HEK293 (cell line): ENCODE measurements around the gene MEI1.

Experiments used
- CTCF ChIA-PET: fragments of 350-600 bp; formaldehyde crosslinking; extraction: SDS; loops from one replicate; lab custom pipeline; 2021; ENCODE audit warnings: antibody characterized with exemption; lab: Yijun Ruan, JAX
- POLR2A ChIA-PET: fragments of 300-600 bp; formaldehyde crosslinking; extraction: SDS; loops from one replicate; lab custom pipeline; 2020; ENCODE audit warnings: antibody characterized with exemption, inconsistent platforms; lab: Yijun Ruan, JAX
- H3K27ac ChIP-seq: fragments of 200-500 bp; sonication (Bioruptor generic); 2 replicates; pipeline ENCODE4 v1.5.1; 2014; ENCODE audit warnings: low read depth, low read length, control low read depth, inconsistent platforms; ENCODE audit errors: extremely low read depth
- H3K36me3 ChIP-seq, 2 experiments: fragments of 200-500 bp in 1 of 2; sonication (Bioruptor generic) in 1 of 2; 1 replicate in 1 of 2; 2 replicates in 1 of 2; pipeline ENCODE4 v1.5.1; 2014 to 2017; ENCODE audit warnings: inconsistent platforms in 2 of 2, low read length in 2 of 2; ENCODE audit not compliant: control insufficient read depth in 2 of 2, insufficient read depth in 1 of 2
- H3K4me1 ChIP-seq: fragments of 200-500 bp; sonication (Bioruptor generic); 2 replicates; pipeline ENCODE4 v1.5.1; 2014; ENCODE audit warnings: mild to moderate bottlenecking, low read length, inconsistent platforms; ENCODE audit not compliant: control insufficient read depth, insufficient read depth
- H3K4me3 ChIP-seq: 2 replicates; pipeline ENCODE4 v1.5.1; 2011; ENCODE audit warnings: low read depth, mild to moderate bottlenecking, control low read depth, low read length, moderate library complexity
- H3K9me3 ChIP-seq: fragments of 200-500 bp; sonication (Bioruptor generic); 2 replicates; pipeline ENCODE4 v1.5.1; 2014; ENCODE audit warnings: low read depth, low read length, inconsistent platforms; ENCODE audit not compliant: control insufficient read depth, insufficient read depth
- AEBP2 ChIP-seq: fragments of 450-650 bp; formaldehyde crosslinking; IDR thresholded peaks from 2 replicates; pipeline ENCODE4 v1.5.1; 2016; ENCODE audit warnings: missing biosample characterization, missing genetic modification characterization, borderline replicate concordance
- ATF2 ChIP-seq: fragments of 450-650 bp; formaldehyde crosslinking; IDR thresholded peaks from 2 replicates; pipeline ENCODE4 v1.5.1; 2016; ENCODE audit warnings: missing biosample characterization, missing genetic modification characterization, low read depth
- BCL11B ChIP-seq: fragments of 450-650 bp; formaldehyde crosslinking; IDR thresholded peaks from 2 replicates; pipeline ENCODE4 v1.5.1; 2016; ENCODE audit warnings: low read depth, missing biosample characterization, missing genetic modification characterization
- BCL6B ChIP-seq: fragments of 450-650 bp; formaldehyde crosslinking; IDR thresholded peaks from 2 replicates; pipeline ENCODE4 v1.5.1; 2017; ENCODE audit warnings: missing biosample characterization, missing genetic modification characterization
- KLF1 ChIP-seq: fragments of 450-650 bp; formaldehyde crosslinking; IDR thresholded peaks from 2 replicates; pipeline ENCODE4 v1.5.1; 2016; ENCODE audit warnings: missing biosample characterization, missing genetic modification characterization
- RBAK ChIP-seq: fragments of 450-650 bp; formaldehyde crosslinking; IDR thresholded peaks from 2 replicates; pipeline ENCODE4 v1.5.1; 2016; ENCODE audit warnings: missing biosample characterization, missing genetic modification characterization
- TRIM28 ChIP-seq: IDR thresholded peaks from 2 replicates; pipeline ENCODE4 v1.6.1; 2011; ENCODE audit warnings: low read length, control low read depth, borderline replicate concordance
- WT1 ChIP-seq: fragments of 450-650 bp; formaldehyde crosslinking; IDR thresholded peaks from 2 replicates; pipeline ENCODE4 v1.5.1; 2016; ENCODE audit warnings: missing biosample characterization, missing genetic modification characterization
- ZNF10 ChIP-seq: fragments of 450-650 bp; formaldehyde crosslinking; IDR thresholded peaks from 2 replicates; pipeline ENCODE4 v1.5.1; 2017; ENCODE audit warnings: missing biosample characterization, missing genetic modification characterization
- ZNF112 ChIP-seq: fragments of 450-650 bp; formaldehyde crosslinking; IDR thresholded peaks from 2 replicates; pipeline ENCODE4 v1.5.0; 2017; ENCODE audit warnings: missing biosample characterization, missing genetic modification characterization
- ZNF140 ChIP-seq: fragments of 450-650 bp; formaldehyde crosslinking; IDR thresholded peaks from 2 replicates; pipeline ENCODE4 v1.5.1; 2016; ENCODE audit warnings: missing biosample characterization, missing genetic modification characterization
- ZNF302 ChIP-seq: fragments of 450-650 bp; formaldehyde crosslinking; IDR thresholded peaks from 2 replicates; pipeline ENCODE4 v1.5.1; 2016; ENCODE audit warnings: missing biosample characterization, missing genetic modification characterization, low read depth
- ZNF311 ChIP-seq: fragments of 450-650 bp; formaldehyde crosslinking; IDR thresholded peaks from 2 replicates; pipeline ENCODE4 v1.5.1; 2017; ENCODE audit warnings: missing biosample characterization, missing genetic modification characterization, borderline replicate concordance
- ZNF366 ChIP-seq: fragments of 450-650 bp; formaldehyde crosslinking; conservative IDR thresholded peaks from 2 replicates; pipeline ENCODE4 v1.5.1; 2016; ENCODE audit warnings: missing biosample characterization, missing genetic modification characterization
- ZNF529 ChIP-seq: fragments of 450-650 bp; formaldehyde crosslinking; IDR thresholded peaks from 2 replicates; pipeline ENCODE4 v1.5.1; 2017; ENCODE audit warnings: missing genetic modification characterization, missing biosample characterization; ENCODE audit not compliant: insufficient replicate concordance
- ZNF639 ChIP-seq: fragments of 450-650 bp; formaldehyde crosslinking; IDR thresholded peaks from 2 replicates; pipeline ENCODE4 v1.5.1; 2016; ENCODE audit warnings: missing biosample characterization, missing genetic modification characterization
- ZNF791 ChIP-seq: fragments of 450-650 bp; formaldehyde crosslinking; IDR thresholded peaks from 2 replicates; pipeline ENCODE4 v1.5.1; 2016; ENCODE audit warnings: missing biosample characterization, missing genetic modification characterization
- ZNF843 ChIP-seq: fragments of 450-650 bp; formaldehyde crosslinking; IDR thresholded peaks from 2 replicates; pipeline ENCODE4 v1.5.1; 2016; ENCODE audit warnings: missing biosample characterization, missing genetic modification characterization

The MEI1 gene

GRCh38 chr22:41674846-41675340 lies 24.4 kb upstream of the MEI1 start:
- no peak overlapping the region for H3K27ac ChIP-seq
- H3K4me3 ChIP-seq = no peak overlapping the region
- H3K36me3 ChIP-seq = peaks cover 54% of the 10 kb centered on the region in 2 experiments
- ChIA-PET CTCF (interaction anchor here (1.5 to 2.7 kb wide), 3 partner anchors 8 to 23 kb away, joined by 3 to 10 read pairs (median 9); partner anchors contain the start of gene SNU13), POLR2A (no interaction called here)
- 0 out of 2 replicates have a peak, but pooled peaks have one; percentile 2 for TF ChIP-seq ZNF366 (tag by site-specific recombination)
- TF ChIP-seq ZNF10 (tag by site-specific recombination) = no peak
- TF ChIP-seq RBAK (tag by site-specific recombination) = no peak
- no peak for TF ChIP-seq TRIM28
- TF ChIP-seq ZNF791 = no peak
- 0 out of 2 replicates have a peak, but pooled peaks cover 2% of the 10 kb centered on the region for H3K4me1 ChIP-seq
- no peaks in the 10 kb centered on the region for H3K9me3 ChIP-seq

GRCh38 chr22:41676134-41676533 lies 23.2 kb upstream of the MEI1 start:
- Histone ChIP-seq H3K4me1 (0 out of 2 replicates have a peak, but pooled peaks cover 3% of the 10 kb centered on the region), H3K36me3 (peaks cover 57 to 66% of the 10 kb centered on the region in 2 experiments), H3K4me3 (no peak overlapping the region), H3K27ac (no peak overlapping the region), H3K9me3 (no peaks in the 10 kb centered on the region)
- POLR2A ChIA-PET = no interaction called here
- CTCF ChIA-PET = interaction anchor here (1.0 to 1.5 kb wide), 2 partner anchors 9 to 102 kb away, joined by 3 to 10 read pairs; no protein-coding TSS in a partner anchor
- no peak for TF ChIP-seq ZNF639 (tag by site-specific recombination)
- TF ChIP-seq WT1 (tag by site-specific recombination) = no peak
- TF ChIP-seq KLF1 (tag by site-specific recombination) = no peak
- no peak for TF ChIP-seq ZNF311 (tag by site-specific recombination)
- TF ChIP-seq BCL6B (tag by site-specific recombination) = no peak
- no peak for TF ChIP-seq ZNF302 (tag by site-specific recombination)
- TF ChIP-seq ZNF112 (tag by site-specific recombination) = no peak
- TF ChIP-seq ZNF529 = no peak
- no peak for TF ChIP-seq BCL11B (tag by site-specific recombination)
- TF ChIP-seq AEBP2 = no peak

GRCh38 chr22:41681616-41682015 lies 17.7 kb upstream of the MEI1 start:
- TF ChIP-seq ATF2 (peak; percentile 60; the same call in 1 of the 2 replicates), ZNF140 (tag by site-specific recombination) (peak; percentile 50; the same call in 1 of the 2 replicates), ZNF843 (tag by site-specific recombination) (no peak)
- TF ChIP-seq, all 188 proteins: peak for 2
- POLR2A ChIA-PET = interaction anchor here (1.5 kb wide), 1 partner anchor 15 kb away, joined by 14 read pairs; no protein-coding TSS in a partner anchor
- H3K9me3 ChIP-seq = no peaks in the 10 kb centered on the region
- H3K4me1 ChIP-seq = peaks cover 4% of the 10 kb centered on the region; the same call in 1 of the 2 replicates
- no peak overlapping the region for H3K27ac ChIP-seq
- H3K36me3 ChIP-seq = peaks cover 40 to 45% of the 10 kb centered on the region in 2 experiments
- peak overlapping the region; percentile 81 for H3K4me3 ChIP-seq
- CTCF ChIA-PET = interaction anchor here (6.5 kb wide), 1 partner anchor 15 kb away, joined by 43 read pairs; no protein-coding TSS in a partner anchor
